GM20000 (cell line): ENCODE data around the gene FAM98C.

Experiments used
- DNase-seq: peaks from one replicate; pipeline ENCODE4 v3.0.0; 2012; ENCODE audit warnings: low spot score
- CTCF ChIP-seq: IDR thresholded peaks from 2 replicates; pipeline ENCODE4 v1.5.1; 2012; ENCODE audit warnings: mild to moderate bottlenecking, control low read depth; ENCODE audit errors: extremely low read depth, missing control alignments

FAM98C gene

DNA sequence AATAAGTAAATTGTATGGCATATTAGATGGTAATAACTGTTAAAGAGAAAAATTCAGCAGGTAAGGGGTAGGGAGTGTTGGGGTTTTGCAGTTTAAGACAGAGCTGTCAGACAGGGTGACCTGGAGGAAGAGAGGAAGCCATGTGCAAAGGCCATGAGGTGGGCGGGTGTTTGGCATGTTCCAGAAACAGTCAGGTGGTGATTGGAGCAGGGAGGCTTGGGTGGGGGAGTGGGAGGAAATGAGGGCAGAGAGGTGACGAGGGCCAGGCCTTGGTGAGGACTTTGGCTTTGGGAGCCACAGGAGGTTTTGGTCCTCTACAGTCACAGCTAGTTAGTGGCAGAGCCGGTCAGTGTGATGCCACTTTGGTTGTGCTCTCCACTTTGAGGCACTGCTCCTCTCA lies 50.7 kb downstream of the FAM98C start:
- no peak for DNase-seq
- TF ChIP-seq CTCF: no peak

DNA sequence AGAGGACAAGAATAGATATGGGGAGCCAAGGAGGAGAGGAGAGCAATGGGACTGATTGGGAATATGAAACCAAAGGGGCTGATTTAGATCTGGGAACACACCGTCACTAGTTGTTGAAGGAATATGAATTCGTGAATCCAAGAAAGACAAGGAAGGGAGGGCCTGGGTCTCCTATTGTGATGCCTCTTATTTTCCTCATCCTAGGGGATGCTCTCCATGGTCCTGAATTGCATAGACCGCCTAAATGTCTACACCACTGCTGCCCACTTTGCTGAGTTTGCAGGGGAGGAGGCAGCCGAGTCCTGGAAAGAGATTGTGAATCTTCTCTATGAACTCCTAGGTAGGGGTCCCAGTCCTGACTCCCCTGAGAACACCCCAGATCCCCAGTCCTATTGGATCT lies 52.1 kb downstream of the FAM98C start:
- DNase-seq: peak; percentile 60
- no peak for TF ChIP-seq CTCF

- no peak for TF ChIP-seq CTCF
Measured at GRCh38 chr19:38457202-38457601, 54.3 kb downstream of the FAM98C start.

GRCh38 chr19:38457690-38458405 lies 55.0 kb downstream of the FAM98C start:
- no peak for TF ChIP-seq CTCF

More at GRCh38 chr19:38457202-38457601, 54.3 kb downstream of the FAM98C start:
- no peak for DNase-seq

More at GRCh38 chr19:38457690-38458405, 55.0 kb downstream of the FAM98C start:
- DNase-seq: no peak
